Activated T-cell treated with anti-CD3 and anti-CD28 coated beads, Interleukin-2, amount 50 U/mL, for 72 hours (primary cell): Measurements from ENCODE around the gene XIRP1. TPM values are rescaled to one million over a fixed set of nuclear protein-coding genes. Genes with fewer than 3 reads are reported as not detected.

Experiments
- ATAC-seq, 2 donors: fragments of 150-1000 bp; cut with Tn5 transposase; replicated peaks in 1 of 2; 2 replicates each; pipeline ENCODE4 v1.10.0; 2021; ENCODE audit warnings: moderate library complexity in 2 of 2, mild to moderate bottlenecking in 1 of 2
- DNase-seq, 2 donors: peaks; one replicate each; pipeline ENCODE4 v3.0.0; 2021 to 2022; ENCODE audit warnings: mixed read lengths in 1 of 2
- H3K27ac Mint-ChIP-seq: one replicate; pipeline ENCODE4 v1.8.0; 2022; ENCODE audit warnings: mild to moderate bottlenecking, moderate library complexity, mixed read lengths
- H3K27me3 Mint-ChIP-seq: one replicate; pipeline ENCODE4 v1.8.0; 2022; ENCODE audit warnings: low read depth, mixed read lengths
- H3K36me3 Mint-ChIP-seq, 2 donors: one replicate each; pipeline ENCODE4 v1.8.0; 2022; ENCODE audit warnings: mixed read lengths in 2 of 2, mild to moderate bottlenecking in 1 of 2; ENCODE audit not compliant: insufficient read depth in 2 of 2
- H3K4me1 Mint-ChIP-seq: one replicate; pipeline ENCODE4 v1.8.0; 2022; ENCODE audit warnings: low read depth, mixed read lengths
- H3K4me3 Mint-ChIP-seq, 2 donors: one replicate each; pipeline ENCODE4 v1.8.0; 2022; ENCODE audit warnings: mild to moderate bottlenecking in 2 of 2, mixed read lengths in 2 of 2, moderate library complexity in 2 of 2
- H3K9me3 Mint-ChIP-seq, 2 donors: one replicate each; pipeline ENCODE4 v1.8.0; 2022; ENCODE audit warnings: mixed read lengths in 2 of 2
- total RNA-seq, 2 donors: library from RNA; stranded (reverse); gene quantifications; one replicate each; pipeline ENCODE4 v1.2.3, GENCODE V29; 2022

XIRP1 gene
- total RNA-seq, 2 donors from 2014 or later: 0.09 to 0.10 TPM

DNA sequence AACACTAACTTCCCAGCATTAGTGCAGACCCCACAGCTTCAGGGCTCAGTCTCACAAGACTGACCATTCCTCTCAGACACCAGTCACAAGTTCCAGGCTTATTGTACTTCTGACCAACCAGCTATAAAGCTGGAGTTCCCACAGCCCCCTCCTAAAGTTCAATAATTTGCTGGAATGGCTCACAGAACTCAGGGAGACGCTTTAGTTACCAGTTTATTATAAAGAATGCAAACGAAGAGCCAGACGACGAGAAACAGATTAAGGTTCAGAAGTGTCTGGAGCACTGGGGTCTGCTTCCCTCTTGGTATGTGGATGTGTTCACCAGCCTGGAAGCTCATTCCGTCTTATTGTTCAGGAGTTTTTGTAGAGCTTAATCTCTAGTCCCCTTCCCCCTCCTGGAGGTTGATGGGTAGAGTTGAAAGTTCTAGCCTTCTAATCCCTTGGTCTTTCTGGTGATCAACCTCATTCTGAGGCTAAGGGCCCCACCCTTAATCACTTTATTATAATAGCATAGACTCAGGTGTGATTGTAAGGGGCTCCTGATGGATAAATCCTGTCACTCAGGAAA lies 34.2 kb downstream of the XIRP1 start:
- Mint-ChIP-seq H3K9me3 (no peaks in the 10 kb centered on the region), H3K27me3 (no peaks in the 10 kb centered on the region), H3K27ac (no peak overlapping the region), H3K4me1 (peaks cover 21% of the 10 kb centered on the region), H3K4me3 (no peak overlapping the region), H3K36me3 (no peaks in the 10 kb centered on the region)
- ATAC-seq (no peak), DNase-seq (no peak)

DNA sequence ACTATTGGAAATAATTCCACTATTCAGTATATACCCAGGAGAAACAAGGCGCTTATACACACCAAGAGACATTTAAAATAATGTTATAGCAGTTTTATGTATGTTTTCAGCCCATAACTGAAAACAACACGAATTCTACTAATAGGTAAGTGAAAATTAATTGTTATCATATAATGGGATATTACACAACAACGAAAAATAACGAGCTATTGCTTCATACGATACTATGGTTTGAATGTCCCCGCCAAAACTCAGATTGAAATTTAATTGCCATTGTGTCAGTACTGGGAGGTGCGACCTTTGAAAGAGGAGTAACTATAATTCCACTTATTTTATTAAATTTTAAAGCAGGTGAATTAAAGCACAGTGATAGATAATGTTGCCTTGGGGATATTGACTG lies 35.0 kb downstream of the XIRP1 start:
- ATAC-seq (no peak), DNase-seq (no peak)
- Mint-ChIP-seq H3K4me1 (peaks cover 24% of the 10 kb centered on the region), H3K9me3 (no peaks in the 10 kb centered on the region), H3K4me3 (no peak overlapping the region), H3K27ac (no peak overlapping the region), H3K36me3 (peaks cover 3% of the 10 kb centered on the region in 2 donors), H3K27me3 (no peaks in the 10 kb centered on the region)

DNA sequence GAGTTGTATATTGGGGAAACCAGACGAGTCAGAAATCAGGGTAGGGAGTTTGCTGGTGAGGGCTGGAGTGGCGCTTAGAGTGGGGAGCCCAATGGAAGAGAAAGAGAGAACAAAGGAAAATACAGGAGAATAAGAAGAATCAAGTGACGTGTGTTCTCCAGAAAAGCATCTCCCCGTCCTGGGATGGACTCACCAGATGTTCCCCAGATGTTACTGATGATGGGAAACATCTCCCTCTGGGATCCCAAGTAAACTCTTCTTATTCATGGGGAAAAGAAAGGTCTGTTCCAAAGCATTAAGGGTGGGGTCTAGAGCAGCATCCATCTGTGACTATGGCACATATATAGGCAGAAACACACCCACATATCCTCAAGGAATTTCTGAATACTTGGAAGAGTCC lies 36.0 kb downstream of the XIRP1 start:
- H3K4me1 Mint-ChIP-seq: peaks cover 33% of the 10 kb centered on the region
- DNase-seq (no peak), ATAC-seq (no peak)
- no peak overlapping the region for H3K27ac Mint-ChIP-seq
- H3K9me3 Mint-ChIP-seq: no peaks in the 10 kb centered on the region
- no peaks in the 10 kb centered on the region for H3K27me3 Mint-ChIP-seq
- H3K36me3 Mint-ChIP-seq: peaks cover 9% of the 10 kb centered on the region in 2 donors
- no peak overlapping the region for H3K4me3 Mint-ChIP-seq

DNA sequence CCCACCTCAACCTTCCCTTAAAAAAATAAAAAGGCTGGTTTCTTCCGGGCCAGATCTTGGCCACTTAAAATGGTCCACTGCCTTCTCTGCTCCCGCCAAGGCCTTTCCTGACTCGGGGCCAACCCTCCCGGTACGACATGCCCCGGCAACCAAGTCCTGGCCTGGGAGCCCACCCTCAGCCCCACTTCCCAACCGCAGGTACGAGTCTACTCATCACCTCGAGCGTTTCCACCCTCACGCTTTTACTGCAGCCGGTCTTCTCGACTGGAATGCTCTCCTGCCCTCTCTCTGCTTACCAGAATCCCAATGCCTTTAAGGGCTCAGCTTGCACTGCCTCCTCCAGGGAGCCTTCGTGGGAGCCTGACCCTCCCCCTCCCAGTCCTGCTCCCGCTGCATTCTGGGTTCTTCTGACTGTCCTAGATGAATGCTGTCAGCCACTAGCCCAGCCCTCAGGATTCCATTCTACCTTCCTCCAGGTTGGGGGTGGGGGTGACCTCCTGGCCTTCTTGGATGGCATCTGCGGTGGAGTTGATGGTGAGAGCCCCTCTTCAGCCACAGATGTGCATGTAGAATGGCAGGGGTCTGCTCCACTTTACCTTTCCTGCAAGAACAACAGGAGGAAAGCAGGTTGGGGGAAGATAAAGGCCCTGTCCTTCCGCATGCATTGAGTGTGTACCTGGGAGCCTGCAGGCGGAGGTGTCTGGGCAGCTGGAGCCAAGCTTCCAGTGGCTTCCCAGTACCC lies 37.9 kb downstream of the XIRP1 start:
- H3K4me1 Mint-ChIP-seq: peaks cover 53% of the 10 kb centered on the region
- no peaks in the 10 kb centered on the region for H3K9me3 Mint-ChIP-seq
- no peak for DNase-seq
- H3K27ac Mint-ChIP-seq: peak overlapping the region; percentile 89
- peaks cover 16 to 21% of the 10 kb centered on the region in 2 donors for H3K36me3 Mint-ChIP-seq
- no peaks in the 10 kb centered on the region for H3K27me3 Mint-ChIP-seq
- no peak for ATAC-seq
- peak overlapping the region; percentile 79 to 81 for H3K4me3 Mint-ChIP-seq

DNA sequence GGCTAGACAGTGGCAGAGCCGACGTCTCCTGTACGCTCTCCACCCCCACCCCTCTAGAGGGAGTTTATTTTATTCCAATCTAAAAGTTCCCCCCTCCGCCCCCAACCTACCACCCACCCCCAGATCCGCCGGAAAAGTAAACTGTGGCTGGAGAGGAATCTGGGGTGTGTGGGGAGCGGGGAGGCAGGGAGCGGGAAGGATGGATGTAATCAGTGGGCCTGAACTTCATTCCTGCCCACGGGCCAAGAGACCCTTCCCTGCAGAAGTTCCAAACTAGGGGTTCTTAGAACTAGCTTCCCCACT lies 38.5 kb downstream of the XIRP1 start:
- H3K9me3 Mint-ChIP-seq: no peaks in the 10 kb centered on the region
- H3K36me3 Mint-ChIP-seq: peaks cover 21 to 24% of the 10 kb centered on the region in 2 donors

DNA sequence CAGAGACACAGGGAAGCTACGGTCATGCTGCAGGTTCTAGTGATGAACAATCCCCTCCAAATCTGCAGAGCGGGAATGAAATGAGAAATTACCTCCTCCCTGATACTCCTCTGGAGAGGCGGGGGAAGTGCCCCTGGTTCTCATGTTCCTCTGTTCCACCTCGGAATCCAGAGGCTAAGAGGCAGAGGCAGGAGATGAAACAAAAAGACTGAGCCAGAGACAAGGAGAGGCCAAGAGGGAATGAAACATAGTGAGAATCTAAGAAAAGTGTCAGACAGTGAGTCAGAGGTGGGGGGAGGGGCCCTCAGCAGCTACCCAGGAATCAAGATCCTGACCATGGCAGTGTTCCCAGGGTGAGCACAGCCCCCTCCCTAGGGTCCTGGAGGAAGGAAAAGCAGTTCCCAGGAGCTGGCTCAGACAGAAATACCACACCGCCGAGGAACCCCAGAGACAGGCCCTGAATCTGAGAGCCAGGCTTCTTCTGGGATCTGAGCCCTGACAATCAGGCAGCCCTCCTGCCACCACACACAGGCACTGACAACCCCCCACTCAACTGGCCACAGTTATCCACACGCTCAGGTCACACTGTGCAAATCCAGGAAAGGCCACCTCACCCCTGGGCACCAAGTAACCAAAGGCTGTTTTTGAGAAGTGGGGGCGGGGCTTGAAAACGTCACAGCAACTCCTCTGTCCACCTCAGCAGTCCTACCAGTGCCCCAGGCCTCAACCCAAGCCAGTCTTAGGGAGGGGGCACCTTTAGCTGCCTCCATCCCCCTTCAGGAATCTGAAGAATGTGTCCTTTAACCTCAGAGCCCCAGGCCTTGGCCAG lies 41.4 kb downstream of the XIRP1 start:
- peaks cover 84% of the 10 kb centered on the region for H3K4me1 Mint-ChIP-seq
- DNase-seq (peak; percentile 74 to 77), ATAC-seq (peak in 1 of 2 donors; percentile 10)
- H3K4me3 Mint-ChIP-seq: peak overlapping the region; percentile 93 to 94
- H3K36me3 Mint-ChIP-seq: peaks cover 36 to 37% of the 10 kb centered on the region in 2 donors
- H3K27me3 Mint-ChIP-seq: no peaks in the 10 kb centered on the region
- H3K9me3 Mint-ChIP-seq: no peaks in the 10 kb centered on the region
- peak overlapping the region; percentile 97 for H3K27ac Mint-ChIP-seq

More for the DNA sequence above, 38.5 kb downstream of the XIRP1 start:
- Mint-ChIP-seq H3K27ac (peak overlapping the region; percentile 57), H3K4me1 (peaks cover 58% of the 10 kb centered on the region), H3K4me3 (peak overlapping the region; percentile 79 to 81), H3K27me3 (no peaks in the 10 kb centered on the region)
- ATAC-seq: no peak
- no peak for DNase-seq

DNA sequence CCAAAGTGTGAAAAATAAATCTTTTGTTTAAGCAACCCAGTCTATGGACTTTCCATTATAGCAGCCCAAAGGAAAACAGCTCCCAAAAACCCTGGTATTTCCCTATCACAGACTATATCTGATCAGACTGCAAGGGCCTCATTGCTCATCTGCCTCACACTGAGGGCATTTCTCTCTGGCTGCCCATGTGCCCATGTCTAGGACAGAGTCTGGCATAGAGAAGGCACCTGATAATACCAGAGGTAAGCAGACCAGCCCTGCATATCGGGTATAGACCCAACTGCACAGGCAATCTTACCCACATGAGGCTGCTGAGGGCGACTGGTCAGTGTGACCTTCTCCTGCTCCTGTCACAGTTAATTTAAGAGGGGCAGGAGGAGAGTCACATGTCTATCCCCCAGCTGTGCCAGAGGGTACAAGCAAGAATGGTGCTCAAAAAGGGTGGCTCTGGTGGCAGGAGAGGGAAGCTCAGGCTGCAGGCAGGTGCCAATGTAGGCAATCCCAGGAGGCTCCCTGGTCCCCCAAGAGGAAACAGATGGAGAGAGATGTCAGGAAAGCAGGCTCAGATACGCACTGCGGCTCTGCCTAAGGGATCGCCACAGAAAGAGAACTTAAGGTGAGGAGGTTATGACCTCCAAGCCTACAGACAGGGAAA lies 42.1 kb downstream of the XIRP1 start:
- ATAC-seq (no peak), DNase-seq (no peak)
- Mint-ChIP-seq H3K27ac (peak overlapping the region; percentile 97), H3K4me1 (peaks cover 79% of the 10 kb centered on the region), H3K36me3 (peaks cover 39 to 40% of the 10 kb centered on the region in 2 donors), H3K27me3 (no peaks in the 10 kb centered on the region), H3K4me3 (peak overlapping the region; percentile 93 to 94), H3K9me3 (no peaks in the 10 kb centered on the region)

DNA sequence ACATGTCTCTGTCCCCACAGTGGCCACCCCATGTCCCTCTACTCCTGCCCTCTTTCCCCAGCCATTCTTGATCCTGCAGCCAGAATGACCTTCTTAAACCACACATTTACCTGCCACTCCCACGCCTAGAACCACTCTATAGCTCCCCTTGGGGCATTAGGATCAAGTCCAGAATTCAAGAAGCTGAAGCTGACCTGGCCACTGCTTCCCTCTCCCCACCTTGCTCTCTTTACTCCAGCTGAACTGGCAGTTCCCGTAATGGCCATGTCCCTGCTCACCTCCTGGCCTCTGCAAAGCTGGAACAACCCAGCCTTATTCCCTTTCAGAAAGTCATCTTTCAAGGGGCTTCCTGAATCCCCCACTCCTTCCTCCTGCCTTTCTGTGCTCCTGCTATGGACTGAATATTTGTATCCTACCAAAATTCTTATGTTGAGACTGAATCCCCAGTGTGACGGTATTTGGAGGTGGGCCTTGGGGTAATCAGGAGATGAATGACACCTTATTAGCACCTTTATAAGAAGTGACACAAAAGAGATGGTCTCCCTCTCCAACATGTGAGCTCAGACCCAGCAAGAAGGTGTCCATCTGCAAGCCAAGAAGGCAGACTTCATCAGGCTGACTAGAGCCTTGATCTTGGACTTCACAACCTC lies 42.8 kb downstream of the XIRP1 start:
- peaks cover 39 to 43% of the 10 kb centered on the region in 2 donors for H3K36me3 Mint-ChIP-seq
- DNase-seq (no peak), ATAC-seq (no peak)
- H3K4me3 Mint-ChIP-seq: peak overlapping the region; percentile 93 to 94
- peak overlapping the region; percentile 97 for H3K27ac Mint-ChIP-seq
- H3K9me3 Mint-ChIP-seq: no peaks in the 10 kb centered on the region
- peaks cover 79% of the 10 kb centered on the region for H3K4me1 Mint-ChIP-seq
- H3K27me3 Mint-ChIP-seq: no peaks in the 10 kb centered on the region

DNA sequence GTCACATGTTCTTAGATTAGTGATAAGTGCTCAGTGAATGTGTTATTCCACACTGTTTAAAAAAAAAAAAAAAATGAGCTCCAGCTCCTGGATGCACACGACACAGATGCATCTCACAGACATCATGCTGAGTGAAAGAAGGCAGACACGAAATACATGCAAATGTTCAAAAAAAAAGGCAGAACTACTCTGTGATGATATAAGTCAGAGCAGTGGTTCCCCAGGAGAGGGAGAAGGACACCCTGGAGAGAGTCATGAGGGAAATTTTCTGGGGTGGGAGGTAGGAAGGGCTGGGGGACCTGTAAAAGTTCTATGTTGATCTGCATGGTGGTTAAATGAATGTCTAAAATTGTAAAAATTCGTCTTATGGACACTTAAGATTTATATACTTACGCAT lies 43.3 kb downstream of the XIRP1 start:
- ATAC-seq: no peak
- Mint-ChIP-seq H3K9me3 (no peaks in the 10 kb centered on the region), H3K4me3 (peak overlapping the region; percentile 93 to 94), H3K27ac (peak overlapping the region; percentile 97), H3K4me1 (peaks cover 79% of the 10 kb centered on the region), H3K27me3 (no peaks in the 10 kb centered on the region), H3K36me3 (peaks cover 42 to 48% of the 10 kb centered on the region in 2 donors)
- DNase-seq: no peak

DNA sequence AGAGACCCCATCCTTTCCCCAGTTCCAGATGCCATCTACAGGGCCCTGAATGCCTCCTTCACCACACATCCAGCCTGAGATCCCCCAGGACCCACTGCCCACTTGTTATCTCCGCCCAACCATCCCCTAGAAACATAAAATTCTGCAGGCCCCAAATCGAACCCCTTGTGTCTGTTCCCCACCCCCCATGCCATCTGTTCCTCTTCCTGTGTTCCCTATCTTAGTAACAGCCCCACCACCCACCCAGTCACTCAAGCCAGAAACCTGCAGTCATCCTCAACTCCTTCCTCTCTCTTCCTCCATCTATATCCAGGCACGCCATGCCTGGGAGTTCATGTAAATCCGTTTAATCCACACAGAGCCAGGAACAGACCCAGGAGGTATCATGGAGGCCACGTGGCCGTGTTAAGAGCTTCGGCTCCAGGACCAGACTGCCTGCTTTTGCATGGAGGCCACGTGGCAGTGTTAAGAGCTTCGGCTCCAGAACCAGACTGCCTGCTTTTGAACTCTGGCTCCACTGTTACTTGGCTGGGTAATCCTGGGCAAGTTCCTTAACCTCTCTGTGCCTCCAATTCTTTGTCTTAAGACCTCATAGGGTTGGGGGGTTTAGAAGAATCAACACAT lies 43.8 kb downstream of the XIRP1 start:
- H3K36me3 Mint-ChIP-seq: peaks cover 42 to 48% of the 10 kb centered on the region in 2 donors

DNA sequence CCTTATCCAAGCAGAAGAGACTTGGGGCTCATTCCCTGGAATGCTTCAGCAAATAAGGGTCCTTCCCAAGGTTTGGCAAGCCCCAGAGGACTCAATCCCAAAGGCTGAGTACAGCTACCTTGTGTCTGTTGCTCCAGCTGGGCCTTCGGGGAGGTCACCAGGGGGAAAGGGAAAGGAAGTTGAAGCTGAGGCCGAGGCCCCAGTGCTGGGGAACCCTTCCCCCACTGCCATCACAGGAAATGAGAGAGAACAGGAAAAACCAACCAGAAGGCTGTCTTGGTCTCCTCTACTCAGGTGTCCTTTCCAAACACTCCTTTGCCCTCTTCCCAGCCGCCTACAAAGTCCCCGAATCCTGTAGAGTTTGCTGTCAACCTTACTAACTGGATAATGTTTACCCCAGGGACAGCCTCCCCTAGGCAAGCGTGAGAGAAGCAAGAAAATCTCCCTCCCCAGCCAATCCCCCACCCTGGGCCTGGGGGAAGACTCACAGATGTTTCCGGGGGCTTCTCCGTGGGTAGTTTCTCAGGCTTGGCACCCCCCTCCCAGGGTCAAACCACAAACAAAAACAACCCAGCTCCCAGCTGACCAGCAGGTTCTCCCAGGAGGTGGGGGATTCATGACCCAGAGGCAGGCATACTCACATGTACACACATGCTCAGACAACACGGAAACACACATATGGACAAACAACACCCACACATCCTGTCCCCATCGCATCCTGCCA lies 44.5 kb downstream of the XIRP1 start:
- Mint-ChIP-seq H3K9me3 (no peaks in the 10 kb centered on the region), H3K27ac (peak overlapping the region; percentile 97), H3K4me1 (peaks cover 81% of the 10 kb centered on the region), H3K27me3 (no peaks in the 10 kb centered on the region), H3K4me3 (peak overlapping the region; percentile 93 to 94), H3K36me3 (peaks cover 42 to 48% of the 10 kb centered on the region in 2 donors)
- DNase-seq (peak; percentile 58 to 60), ATAC-seq (peak in 1 of 2 donors; percentile 10)

More for the DNA sequence above, 43.8 kb downstream of the XIRP1 start:
- DNase-seq (no peak), ATAC-seq (no peak)
- no peaks in the 10 kb centered on the region for H3K9me3 Mint-ChIP-seq
- peak overlapping the region; percentile 97 for H3K27ac Mint-ChIP-seq
- peak overlapping the region; percentile 93 to 94 for H3K4me3 Mint-ChIP-seq
- peaks cover 81% of the 10 kb centered on the region for H3K4me1 Mint-ChIP-seq
- H3K27me3 Mint-ChIP-seq: no peaks in the 10 kb centered on the region
